Posterior cingulate gyrus (tissue), 11 donors: ENCODE data around the gene TTYH3.
"Not testable (repeated sequence)": the region's sequence is repeated elsewhere in the genome, so short reads cannot be mapped to it uniquely, and the experiment has no call there.

Experiments
- DNase-seq, 10 donors: peaks; one replicate each; pipeline versions ENCODE4 v3.0.0 to v3.0.0-alpha.2; 2020 to 2021; ENCODE audit warnings: mixed read lengths in 3 of 10
- intact Hi-C: fragments of 100-400 bp; cut with DNase I; formaldehyde crosslinking; loops from one replicate; pipeline ENCODE4 v1.15.1; 2023

TTYH3 gene

DNA sequence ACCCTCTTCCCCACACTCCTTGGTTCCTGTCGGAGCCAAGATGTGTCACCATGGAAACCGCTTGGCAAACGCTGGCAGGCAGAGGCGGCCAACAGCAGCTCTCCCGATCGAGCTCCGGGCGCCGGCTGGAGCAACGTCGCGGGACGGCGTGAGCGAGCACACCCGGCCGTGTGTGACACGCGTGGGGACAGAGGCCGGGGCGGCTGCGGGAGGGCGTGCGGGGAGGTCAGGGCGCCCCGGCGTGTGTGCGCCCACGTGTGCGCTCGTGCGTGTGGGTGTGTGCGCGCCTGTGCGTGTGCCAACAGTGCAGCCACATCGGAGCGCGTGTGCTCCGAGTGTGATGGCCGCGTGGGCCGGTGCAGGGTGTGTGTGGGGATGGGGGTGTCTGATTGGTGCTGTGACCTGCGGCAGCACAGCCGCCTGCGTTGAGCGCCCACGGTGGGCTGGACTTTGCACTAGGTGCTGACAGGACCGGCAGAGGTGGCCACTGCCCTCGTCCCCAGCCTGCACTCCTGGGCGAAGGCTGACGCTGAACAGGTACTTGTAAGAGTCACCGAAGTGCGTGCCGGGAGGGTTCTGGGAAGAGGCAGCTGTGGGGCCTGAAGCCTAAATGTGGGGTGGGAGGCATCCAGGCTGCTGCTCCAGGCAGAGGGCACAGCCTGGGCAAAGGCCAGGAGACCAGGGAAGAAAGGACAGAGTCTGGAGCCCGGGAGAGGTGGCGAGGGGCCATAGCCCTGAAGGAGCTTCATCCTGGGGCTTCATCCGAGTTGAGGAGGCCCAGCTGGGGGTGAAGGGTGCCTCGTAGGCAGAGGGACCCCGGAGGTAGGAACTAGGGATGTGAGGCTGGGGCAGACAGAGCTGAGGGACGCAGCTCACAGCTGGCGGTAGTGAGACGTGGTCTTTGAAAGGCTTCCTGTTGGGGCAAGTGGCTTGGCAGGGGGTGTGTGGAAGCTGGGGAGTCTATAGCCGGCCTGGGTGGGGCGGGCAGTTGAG, 47.6 kb downstream of the TTYH3 start:
- DNase-seq = peak in 2 of 10 donors; percentile 75 to 87
- intact Hi-C loops = loop anchor here (5.0 to 10.0 kb wide), 2 partner anchors 112 to 235 kb away; no protein-coding TSS in a partner anchor

DNA sequence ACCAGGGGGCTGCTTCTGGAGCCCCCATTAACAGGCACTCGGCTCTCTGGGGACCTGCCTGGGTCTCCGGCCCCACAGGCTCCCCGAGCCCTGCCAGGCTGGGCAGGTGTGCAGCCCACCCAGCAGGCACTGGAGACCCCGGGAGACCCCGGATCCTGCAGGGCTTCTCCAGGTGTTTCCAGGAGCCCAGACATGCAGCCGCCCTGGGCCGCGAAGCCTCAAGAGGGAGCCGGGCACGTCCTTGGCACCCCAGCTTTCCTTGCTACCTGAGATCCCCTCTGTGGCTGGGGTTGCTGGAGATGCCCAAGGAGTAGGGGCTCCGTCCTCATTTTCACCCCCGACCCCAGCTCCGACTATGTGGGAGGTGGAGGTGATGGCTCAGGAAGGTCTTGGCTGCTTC, 48.5 kb downstream of the TTYH3 start:
- intact Hi-C loops = loop anchor here (5.0 to 10.0 kb wide), 2 partner anchors 113 to 235 kb away; no protein-coding TSS in a partner anchor
- DNase-seq = peak in 2 of 10 donors; percentile 69 to 79

DNA sequence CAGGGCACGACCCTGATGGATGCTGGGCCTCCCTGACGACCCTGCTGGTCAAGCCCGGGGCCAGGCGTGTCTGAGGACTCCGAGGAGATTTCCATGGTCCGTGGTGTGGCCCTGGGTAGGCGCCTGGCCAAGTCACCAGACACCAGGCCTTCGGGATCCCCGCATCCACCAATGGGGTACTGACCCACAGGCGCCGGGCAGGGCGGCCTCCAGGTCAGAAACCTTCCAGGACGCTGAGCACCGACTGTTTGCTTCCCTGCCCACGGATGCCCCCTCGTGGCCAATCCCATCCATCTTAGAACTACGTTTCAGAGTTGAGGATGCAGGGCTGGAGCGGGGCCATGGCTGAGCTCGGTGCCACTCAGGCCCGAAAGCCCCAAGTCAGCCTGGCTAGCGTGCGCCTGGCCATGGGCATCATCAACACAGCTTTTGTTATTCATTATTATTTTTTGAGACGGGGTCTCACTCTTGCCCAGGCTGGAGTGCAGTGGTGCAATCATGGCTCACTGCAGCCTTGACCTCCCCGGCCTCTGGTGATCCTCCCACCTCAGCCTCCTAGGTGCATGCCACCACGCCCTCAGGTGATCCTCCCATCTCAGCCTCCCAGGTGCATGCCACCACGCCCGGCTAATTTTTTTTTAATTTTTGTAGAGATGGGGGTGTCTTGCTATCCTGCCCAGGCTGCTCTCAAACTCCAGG, 49.2 kb downstream of the TTYH3 start:
- intact Hi-C loops = loop anchor here (5.0 to 10.0 kb wide), 2 partner anchors 114 to 236 kb away; no protein-coding TSS in a partner anchor
- DNase-seq = peak; percentile 71 to 97 (median 89)

DNA sequence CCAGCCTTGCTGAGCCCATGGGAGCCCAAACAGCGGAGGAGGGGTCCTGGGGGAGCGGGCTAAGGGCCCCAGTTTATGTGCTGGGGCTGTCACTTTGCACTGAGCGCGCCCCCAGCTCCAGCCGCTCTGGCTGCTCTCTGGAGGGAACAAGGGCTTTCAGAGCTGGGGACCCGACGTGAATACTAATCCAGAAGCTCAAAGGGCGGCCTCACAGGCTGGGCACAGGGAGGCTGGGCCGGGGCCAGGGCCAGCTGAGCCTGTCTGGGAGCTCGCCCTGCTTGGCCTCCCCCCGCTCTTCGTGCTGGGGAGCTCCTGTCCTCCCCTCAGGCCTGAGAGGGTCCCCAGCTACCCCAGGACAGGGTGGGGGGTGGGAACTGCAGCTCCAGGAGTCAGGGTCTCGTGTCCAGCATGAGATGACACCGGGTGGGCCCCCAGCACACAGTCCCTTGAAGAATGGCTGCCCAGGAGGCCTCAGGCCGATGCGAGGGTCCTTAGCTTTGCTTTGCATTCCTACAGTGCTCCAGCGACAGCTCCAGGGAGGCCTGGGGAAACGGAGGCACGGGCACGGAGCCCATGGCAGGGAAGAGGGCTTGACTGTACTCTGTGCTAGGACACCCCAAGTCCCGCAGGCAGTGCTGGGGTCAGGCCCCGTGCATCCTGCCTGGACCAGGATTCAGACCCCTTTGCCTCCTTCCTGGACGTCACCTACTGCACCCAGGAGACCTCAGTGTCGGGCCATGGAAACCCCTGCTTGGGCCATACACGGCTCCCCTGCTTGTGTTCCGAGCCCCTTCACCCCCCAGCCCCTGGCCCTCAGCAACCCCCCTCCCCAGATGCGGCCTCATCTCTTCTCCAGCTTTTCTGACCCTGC, 50.4 kb downstream of the TTYH3 start:
- intact Hi-C loops = loop anchor here (5.0 to 10.0 kb wide), 2 partner anchors 115 to 237 kb away; no protein-coding TSS in a partner anchor
- peak; percentile 84 to 99 (median 90) for DNase-seq

DNA sequence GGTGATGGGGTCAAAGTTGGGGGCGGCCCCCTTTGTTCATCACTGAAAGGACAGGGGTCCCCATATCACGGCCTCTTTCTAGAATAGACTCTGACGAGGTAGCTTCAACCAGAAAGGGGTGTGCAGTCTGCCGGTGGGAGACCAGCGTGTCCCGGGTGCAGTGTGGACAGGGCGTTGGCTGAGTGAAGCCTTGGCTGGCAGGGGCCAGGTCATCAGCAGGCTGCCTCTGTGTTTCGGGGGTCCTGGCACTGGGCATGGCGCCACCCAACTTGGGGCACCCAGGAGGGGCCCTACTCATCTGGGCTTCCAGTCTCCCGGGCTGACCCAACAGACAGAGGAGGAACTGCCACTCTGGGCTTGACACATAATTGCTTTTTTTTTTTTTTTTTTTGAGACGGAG, 52.7 kb downstream of the TTYH3 start:
- peak in 2 of 10 donors; percentile 50 to 82 for DNase-seq
- intact Hi-C loops = loop anchor here (5.0 to 10.0 kb wide), 2 partner anchors 117 to 240 kb away; no protein-coding TSS in a partner anchor

DNA sequence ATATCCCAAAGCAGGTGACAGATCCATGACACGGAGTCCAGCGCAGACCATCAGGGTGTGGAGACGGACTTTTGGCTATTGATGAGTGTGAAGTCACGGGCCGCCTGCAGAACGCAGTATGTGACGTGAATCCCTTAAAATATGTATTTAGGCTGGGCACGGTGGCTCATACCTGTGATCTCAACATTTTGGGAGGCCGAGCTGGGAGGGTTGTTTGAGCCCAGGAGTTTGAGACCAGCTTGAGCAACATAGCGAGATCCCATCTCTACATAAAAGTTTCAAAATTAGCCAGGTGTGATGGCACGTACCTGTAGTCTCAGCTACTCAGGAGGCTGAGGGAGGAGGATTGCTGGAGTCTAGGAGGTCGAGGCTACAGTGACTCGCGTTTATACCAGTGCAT, 54.3 kb downstream of the TTYH3 start:
- peak in 1 of 10 donors; percentile 57 for DNase-seq
- intact Hi-C loops = loop anchor here (10.0 kb wide), 1 partner anchor 241 kb away; no protein-coding TSS in a partner anchor

DNA sequence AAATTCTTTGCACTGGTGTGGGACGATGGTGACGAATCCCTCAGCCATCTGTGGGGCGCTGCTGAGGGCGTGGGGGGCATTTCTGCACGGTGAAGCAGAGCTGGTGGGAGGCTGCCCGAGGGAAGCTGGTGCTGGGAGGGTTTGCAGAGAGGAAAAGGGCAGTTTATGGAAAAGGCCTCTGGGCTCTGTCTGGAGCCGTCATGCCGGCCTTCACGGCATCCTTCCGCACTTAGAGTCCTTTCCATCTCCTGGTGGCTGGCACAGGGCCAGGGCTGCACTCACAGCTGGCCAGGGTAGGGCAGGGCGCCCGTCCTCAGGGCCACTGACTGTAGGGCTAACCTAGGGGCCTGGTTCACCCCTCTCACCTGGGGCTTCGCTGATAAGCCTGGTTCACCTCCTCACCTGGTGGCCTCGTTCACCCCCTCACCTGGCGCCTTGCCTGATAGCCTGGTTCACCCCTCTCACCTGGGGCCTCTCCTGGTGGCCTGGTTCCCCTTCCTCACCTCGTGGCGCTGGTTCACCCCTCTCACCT, 55.6 kb downstream of the TTYH3 start:
- intact Hi-C loops = loop anchor here (10.0 kb wide), 1 partner anchor 243 kb away; no protein-coding TSS in a partner anchor
- peak in 2 of 10 donors; percentile 57 to 85 for DNase-seq

DNA sequence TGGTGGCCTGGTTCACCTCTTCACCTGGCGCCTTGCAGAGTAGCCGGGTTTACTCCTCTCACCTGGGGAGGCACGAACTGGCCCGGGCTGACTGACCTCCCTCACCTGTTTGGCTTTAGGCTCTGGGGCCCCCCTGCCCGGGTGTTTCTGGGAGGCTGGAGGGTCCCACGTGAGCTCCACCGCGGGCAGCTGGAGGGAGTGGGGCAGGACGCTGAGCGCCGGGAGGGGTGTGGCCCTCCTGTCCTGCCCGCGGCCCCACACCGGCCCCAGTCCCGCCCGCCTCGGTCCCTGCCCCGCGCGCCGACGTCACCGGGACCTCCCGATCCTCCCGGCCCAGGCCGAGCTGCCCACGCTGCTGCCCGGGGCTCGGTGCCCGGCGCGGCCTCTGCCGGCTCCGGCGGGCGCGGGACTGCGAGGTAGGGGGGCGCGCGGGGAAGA, 56.1 kb downstream of the TTYH3 start, which contains the start of gene AMZ1:
AMZ1 (plus strand) TSS at position 322 of the 438 bp plus-strand sequence. CDS start 12,250 bp downstream, outside the sequence.
- intact Hi-C loops = loop anchor here (10.0 kb wide), 1 partner anchor 243 kb away; no protein-coding TSS in a partner anchor
- peak in 3 of 10 donors; percentile 27 to 88 (median 79) for DNase-seq

DNA sequence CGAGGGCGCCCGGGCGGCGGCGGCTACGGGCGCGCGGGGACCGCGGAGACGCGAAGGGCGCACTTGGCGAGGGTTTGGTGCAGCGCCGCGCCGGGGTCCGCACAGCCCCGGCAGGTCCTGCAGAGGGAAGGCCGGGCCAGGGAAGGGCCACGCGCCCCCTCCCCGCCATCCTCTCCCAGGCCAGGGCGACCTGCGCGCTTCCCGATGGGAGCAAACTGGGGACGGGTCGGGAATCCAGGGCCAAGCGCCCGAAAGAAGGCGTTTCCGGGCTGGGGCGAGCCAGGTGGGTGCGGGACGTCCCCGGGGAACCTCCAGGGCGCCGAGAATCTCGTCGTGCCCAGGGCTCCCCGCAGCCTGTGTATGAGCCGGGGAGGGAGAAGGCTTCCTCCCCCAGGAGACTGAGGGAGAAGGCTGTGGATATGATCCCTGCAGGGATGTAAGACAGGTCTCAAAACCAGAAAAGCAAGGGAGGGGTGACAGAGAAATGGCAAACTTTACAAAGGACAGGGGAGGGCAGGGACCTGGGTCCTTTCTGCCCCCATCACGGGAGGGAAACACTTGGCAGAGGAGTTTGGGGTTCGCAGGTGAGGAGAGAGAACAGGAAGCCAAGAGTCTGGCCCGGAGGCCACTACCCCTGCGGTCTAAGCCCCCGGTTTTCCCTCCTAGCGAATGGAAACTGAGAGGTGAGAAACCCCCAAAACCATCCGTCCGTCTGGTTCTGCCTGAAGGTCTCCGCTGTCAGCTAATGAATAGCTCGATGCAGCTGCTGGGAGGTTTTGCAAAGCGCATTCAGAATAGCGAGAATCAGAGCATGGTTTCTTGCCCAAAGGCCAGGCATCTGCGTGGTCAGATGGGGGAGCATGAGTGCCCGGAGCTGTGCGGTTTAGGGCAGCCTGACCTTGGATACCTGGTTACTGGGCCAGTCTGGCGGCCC, 56.9 kb downstream of the TTYH3 start:
- intact Hi-C loops = loop anchor here (10.0 kb wide), 1 partner anchor 244 kb away; no protein-coding TSS in a partner anchor
- DNase-seq = peak in 7 of 10 donors; percentile 29 to 88 (median 49)

DNA sequence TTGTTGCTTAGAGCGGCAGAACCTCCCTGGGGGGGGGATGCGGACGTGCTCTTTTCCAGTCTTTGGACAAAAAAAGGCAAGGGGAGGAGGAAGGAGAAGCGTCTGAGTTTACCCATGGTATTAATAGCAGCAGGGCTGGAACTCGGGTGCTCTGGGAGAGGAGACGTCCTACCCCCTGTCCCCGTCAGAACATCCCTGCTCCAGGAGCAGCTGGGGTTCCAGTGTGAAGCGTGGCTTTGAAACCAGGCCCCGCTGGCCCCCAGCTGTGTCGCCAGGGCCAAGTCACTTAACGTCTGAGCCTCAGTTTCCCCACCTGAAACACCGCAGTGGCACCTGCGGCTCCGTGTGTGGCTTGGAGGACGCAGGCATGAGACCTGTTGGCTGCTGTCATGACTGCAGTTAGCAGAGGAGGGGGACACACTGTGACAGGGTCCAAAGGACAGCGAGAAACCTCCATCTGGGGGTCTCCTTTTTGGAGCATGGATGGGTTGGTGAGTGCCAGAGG, 57.6 kb downstream of the TTYH3 start:
- peak in 1 of 10 donors; percentile 58 for DNase-seq
- intact Hi-C loops = loop anchor here (10.0 kb wide), 1 partner anchor 245 kb away; no protein-coding TSS in a partner anchor

DNA sequence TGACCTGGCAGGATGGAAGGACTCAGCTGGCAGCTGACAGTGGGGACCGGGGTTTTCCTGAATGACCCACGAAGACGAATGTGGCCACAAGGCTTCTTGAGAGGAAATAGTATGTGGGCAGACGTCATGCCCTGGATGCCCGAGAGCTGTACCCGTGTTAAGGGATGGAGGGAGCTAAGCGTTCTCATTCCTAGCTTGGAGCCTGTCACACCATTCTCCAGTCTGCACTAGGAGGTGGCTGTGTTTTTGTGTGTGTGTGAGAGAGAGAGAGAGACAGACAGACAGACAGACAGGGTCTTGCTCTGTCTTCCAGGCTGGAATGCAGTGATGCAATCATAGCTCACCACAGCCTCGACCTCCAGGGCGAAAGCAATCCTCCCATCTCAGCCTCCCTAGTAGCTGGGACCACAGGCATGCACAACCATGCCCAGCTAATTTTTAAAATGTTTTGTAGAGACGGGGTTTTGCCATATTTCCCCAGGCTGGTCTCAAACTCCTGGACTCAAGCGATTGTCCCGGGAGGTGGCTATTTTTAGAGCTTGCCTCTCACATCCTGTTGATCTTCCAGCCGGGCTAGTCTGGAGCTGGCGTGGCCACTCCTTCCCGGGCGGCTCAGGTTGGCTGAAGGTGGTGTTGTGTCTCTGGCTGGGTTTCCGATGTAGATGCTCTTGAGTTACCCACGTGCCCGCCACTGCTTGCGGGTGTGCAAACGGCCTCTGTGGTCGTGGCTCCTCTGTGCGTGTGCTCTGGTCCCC, 58.3 kb downstream of the TTYH3 start:
- DNase-seq = peak in 2 of 10 donors; percentile 61 to 71
- intact Hi-C loops = loop anchor here (10.0 kb wide), 1 partner anchor 245 kb away; no protein-coding TSS in a partner anchor

DNA sequence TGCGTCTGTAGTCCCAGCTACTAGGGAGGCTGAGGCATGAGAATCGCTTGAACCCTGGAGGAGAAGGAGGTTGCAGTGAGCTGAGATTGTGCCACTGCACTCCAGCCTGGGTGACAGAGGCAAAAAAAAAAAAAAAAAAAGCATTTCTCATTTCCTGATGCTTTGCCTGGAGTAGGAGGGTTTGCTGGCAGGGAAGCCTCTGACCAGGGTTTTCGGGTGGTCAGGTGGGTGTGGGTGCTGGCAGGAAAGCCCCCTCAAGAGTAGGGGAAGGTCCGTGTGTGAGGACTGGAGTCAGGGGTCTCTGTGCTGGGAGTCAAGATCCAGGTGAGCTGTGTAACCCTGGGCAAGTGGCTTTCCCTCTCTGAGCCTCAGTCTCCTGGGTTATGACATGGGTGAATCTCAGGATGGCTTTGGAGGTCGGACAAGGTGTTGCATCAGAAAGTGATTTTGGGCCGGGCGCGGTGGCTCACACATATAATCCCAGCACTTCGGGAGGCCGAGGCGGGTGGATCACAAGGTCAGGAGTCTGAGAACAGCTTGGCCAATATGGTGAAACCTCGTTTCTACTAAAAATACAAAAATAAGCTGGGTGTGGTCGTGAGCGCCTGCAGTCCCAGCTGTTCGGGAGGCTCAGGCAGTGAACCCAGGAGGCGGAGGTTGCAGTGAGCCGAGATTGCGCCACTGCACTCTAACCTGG, 59.4 kb downstream of the TTYH3 start:
- peak in 1 of 10 donors; percentile 62 for DNase-seq
- intact Hi-C loops = no loop called here

DNA sequence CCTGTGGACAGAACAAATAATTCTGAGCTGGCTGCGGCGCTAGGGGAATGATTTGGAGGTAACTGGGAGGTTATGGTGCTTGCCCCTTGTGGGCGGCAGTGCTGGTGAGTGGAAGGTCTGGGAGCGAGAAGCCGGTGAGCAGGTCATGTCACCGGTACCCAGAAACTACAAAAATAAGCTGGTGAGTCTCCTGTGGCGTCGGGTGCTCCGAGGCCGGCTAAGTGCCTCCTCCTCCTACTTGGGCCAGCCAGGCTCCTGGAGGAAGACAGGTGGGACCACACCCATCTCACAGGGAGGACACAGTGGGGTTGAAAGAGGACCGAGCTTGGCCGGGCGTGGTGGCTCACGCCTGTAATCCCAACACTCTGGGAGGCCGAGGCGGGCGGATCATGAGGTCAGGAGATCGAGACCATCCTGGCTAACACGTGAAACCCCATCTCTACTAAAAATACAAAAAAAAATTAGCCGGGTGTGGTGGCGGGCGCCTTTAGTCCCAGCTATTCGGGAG, 60.2 kb downstream of the TTYH3 start:
- peak in 2 of 10 donors; percentile 18 to 56 for DNase-seq
- intact Hi-C loops = not testable (repeated sequence)

DNA sequence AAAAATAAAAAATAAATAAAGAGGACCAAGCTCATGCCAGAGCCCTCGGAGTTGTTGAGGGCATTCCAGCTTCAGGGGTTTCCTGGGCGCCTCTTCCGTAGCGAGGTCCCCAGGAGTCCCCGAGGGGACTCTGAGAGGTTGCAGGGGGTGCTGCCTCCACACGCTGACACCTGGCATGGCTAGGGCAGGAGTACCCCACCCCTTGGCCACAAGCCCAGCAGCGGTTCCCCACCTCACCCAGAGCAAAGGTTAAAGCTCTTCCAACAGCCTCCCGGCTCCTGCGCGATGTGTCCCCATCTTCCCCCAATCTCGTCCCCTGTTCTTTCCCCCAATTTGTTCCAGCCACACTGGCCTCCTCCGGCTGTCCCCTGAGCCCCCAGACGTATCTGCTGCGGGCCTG, 60.8 kb downstream of the TTYH3 start:
- intact Hi-C loops = no loop called here
- peak in 2 of 10 donors; percentile 23 to 65 for DNase-seq

DNA sequence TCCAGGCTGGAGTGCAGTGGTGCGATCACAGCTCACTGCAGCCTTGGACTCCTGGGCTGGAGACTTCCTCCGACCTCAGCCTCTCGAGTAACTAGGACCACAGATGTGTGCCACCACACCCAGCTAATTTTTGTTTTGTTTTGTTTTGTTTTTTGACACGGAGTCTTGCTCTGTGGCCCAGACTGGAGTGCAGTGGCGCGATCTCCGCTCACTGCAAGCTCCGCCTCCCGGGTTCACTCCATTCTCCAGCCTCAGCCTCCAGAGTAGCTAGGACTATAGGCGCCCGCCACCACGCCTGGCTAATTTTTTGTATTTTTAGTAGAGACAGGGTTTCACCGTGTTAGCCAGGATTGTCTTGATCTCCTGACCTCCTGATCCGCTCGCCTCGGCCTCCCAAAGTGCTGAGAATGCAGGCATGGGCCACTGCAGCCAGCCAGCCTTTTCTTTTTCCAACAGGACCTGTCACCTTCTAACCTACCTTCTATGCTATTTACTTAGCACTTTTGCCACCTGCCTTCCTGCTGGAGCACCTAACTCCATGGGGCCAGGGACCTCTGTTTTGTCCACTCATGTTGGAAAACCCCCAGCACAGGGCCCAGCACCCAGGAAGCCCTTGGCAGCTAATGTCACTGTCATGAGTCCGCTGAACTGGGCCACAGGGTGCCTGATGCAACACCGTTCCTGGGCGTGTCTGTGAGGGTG, 61.8 kb downstream of the TTYH3 start:
- peak in 1 of 10 donors; percentile 43 for DNase-seq
- intact Hi-C loops = not testable (repeated sequence)
